C4-2B (cell line): ENCODE data around the gene ZNF391.

Source experiments
- H3K27ac ChIP-seq: fragments of 450-650 bp; 2 replicates; pipeline ENCODE4 v1.5.1; 2017
- ZFX ChIP-seq: fragments of 450-650 bp; IDR thresholded peaks from 2 replicates; pipeline ENCODE4 v1.6.1; 2017
- TF ChIP-seq, protein P1 (sequence below): fragments of 450-650 bp; conservative IDR thresholded peaks from 2 replicates; pipeline ENCODE4 v1.5.1; 2017; ENCODE audit warnings: mild to moderate bottlenecking

Gene ZNF391

DNA sequence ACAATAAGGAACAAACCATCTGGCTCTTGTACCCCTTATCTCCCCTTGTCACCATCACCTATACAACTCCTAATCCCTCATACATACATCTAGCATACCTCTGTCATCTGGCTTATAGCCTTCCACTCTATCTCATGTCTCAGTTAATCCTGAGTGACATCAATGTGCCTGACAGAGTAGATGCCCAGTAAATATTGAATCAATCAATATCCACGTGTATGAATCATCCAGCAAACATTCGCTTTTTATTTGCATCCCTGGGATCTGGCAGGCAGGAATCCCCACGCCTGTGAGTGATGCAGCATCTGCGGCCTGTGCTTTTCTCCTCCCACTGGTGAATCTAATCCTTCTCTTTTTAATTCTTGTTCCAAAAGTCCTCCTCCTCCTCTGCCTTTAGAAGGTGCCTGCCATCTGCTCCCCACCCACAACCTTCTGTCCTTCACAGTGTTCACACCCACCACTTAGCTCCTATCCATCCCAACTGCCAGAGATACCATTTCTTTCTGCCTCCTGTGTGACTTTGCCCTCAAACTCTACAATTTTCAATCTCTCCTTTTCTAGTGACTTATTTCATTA lies 37.6 kb downstream of the ZNF391 start:
- H3K27ac ChIP-seq: no peak overlapping the region
- TF ChIP-seq, protein P1, sequence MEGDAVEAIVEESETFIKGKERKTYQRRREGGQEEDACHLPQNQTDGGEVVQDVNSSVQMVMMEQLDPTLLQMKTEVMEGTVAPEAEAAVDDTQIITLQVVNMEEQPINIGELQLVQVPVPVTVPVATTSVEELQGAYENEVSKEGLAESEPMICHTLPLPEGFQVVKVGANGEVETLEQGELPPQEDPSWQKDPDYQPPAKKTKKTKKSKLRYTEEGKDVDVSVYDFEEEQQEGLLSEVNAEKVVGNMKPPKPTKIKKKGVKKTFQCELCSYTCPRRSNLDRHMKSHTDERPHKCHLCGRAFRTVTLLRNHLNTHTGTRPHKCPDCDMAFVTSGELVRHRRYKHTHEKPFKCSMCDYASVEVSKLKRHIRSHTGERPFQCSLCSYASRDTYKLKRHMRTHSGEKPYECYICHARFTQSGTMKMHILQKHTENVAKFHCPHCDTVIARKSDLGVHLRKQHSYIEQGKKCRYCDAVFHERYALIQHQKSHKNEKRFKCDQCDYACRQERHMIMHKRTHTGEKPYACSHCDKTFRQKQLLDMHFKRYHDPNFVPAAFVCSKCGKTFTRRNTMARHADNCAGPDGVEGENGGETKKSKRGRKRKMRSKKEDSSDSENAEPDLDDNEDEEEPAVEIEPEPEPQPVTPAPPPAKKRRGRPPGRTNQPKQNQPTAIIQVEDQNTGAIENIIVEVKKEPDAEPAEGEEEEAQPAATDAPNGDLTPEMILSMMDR: no peak
- TF ChIP-seq ZFX: no peak

DNA sequence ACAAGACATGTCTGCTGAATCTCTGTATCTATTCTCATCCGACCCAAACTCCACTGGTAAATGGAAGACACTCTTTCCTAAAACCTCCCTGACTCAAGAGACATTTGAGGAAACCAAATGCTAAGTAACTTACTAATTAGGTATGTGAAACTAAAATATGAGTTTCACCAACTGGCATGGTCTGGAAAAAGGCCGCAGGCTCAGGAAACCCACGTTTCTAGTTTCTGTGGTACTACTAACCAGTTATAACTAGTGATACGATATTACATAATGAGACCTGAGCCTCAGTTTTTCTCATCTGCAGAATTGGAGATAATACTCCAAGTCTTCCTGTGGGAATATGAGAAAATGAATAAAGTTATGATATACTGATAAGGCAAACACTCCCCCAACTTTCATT lies 39.9 kb downstream of the ZNF391 start:
- TF ChIP-seq, protein P1: no peak
- TF ChIP-seq ZFX: no peak
- H3K27ac ChIP-seq: no peak overlapping the region

DNA sequence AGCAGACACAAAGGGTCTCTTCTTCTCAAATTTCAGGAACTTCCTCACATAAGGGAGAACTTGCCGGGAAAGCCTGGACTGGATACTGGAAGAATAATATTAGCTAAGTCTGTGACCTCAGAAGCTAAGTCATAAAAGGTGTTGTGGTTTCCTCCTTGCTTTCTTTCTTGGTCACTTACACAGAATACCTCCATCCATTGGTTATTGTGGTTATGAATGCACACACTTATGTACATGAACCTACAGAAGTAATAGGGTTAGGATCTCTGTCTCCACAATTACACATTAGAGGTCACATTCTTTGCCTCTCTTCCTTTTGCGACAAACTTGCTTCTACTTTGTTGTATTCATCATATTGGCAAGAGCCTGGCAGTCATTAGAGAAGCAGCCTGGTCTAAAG lies 40.4 kb downstream of the ZNF391 start:
- no peak overlapping the region for H3K27ac ChIP-seq
- TF ChIP-seq, protein P1: no peak
- TF ChIP-seq ZFX: no peak

DNA sequence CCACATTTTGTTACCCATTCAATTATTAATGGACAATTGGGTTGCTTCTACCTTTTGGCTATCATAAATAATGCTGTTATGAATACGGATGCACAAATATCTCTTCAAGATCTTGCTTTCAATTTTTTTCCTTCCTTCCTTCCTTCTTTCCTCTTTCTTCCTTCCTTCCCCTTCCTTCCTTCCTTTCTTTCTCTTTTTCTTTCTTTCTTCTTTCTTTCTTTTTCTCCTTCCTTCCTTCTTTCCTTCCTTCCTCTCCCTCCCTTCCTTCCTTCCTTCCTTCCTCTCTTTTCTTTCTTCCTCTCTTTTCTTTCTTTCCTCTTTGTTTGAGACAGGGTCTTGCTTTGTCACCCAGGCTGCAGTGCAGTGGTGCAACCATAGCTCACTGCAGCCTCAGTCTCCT lies 45.2 kb downstream of the ZNF391 start:
- H3K27ac ChIP-seq: no peak overlapping the region
- TF ChIP-seq, protein P1: no peak
- TF ChIP-seq ZFX: no peak

DNA sequence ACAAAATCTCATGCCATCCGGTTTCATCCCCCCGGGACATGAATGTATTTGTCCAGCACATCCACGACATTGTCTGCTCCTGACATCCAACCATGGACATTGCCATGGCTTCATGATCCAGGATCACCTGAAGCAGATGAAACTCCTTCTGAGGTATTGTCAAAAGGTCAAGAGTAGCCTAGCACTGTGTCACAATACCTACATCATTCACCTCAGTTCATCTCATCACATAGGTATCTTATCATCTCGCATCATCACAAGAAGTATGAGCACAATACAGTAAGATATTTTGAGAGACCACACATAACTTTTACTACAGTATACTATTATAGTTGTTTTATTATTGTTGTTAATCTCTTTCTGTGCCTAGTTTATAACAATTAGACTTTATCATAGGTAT lies 50.8 kb downstream of the ZNF391 start:
- no peak overlapping the region for H3K27ac ChIP-seq
- no peak for TF ChIP-seq ZFX
- TF ChIP-seq, protein P1: no peak

DNA sequence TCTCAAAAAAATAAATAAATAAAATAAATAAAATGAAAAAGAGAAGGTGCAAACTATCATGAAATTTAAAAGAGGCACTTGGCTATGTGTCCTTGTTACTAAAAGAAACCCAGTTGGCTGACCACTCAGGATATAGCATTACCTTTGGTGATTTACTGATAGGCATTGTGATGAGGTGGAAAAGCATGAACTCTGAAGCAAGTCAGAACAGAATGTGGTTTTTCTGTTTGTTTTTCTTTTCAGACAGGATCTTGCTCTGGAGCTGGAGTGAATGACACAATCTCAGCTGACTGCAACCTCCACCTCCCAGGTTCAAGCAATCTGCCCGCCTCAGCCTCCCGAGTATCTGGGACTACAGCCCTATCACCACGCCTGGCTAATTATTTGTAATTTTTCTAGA lies 52.4 kb downstream of the ZNF391 start:
- no peak overlapping the region for H3K27ac ChIP-seq
- TF ChIP-seq, protein P1: no peak
- no peak for TF ChIP-seq ZFX

DNA sequence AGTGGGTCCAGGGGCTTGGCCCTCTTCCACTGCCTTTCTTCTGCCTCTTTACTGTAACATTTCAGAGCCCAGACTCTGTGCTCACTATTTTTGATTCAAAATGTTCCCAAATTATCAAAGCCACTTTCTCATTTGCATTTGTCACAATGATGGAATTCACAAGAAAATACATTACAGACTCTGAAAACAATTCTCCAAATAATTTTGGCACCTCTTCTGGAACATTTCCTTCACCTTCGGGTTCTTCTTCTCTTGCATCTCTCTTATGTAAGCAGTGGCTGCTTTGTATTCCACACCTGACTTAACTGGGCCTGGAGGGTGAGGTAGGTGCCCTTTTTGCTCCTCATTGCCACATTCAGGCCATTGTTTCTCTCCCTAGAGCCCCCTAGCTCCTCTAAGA lies 54.4 kb downstream of the ZNF391 start:
- TF ChIP-seq ZFX: no peak
- TF ChIP-seq, protein P1: no peak
- H3K27ac ChIP-seq: no peak overlapping the region
